Body of pancreas (tissue), 4 donors: ENCODE results near the gene PHETA1. TPM values are rescaled to one million over a fixed set of nuclear protein-coding genes. Genes with fewer than 3 reads are reported as not detected.
"Not testable (repeated sequence)": the region's sequence is repeated elsewhere in the genome, so short reads cannot be mapped to it uniquely, and the experiment has no call there.

ENCODE experiments used
- ATAC-seq: fragments of 150-250 bp; one replicate; pipeline ENCODE4 v1.9.1; 2016
- DNase-seq, 4 donors: peaks; one replicate each; pipeline ENCODE4 v3.0.0-alpha.2; 2019
- H3K27ac ChIP-seq, 4 donors: fragments of 200-600 bp; sonication (generic); 1 replicate in 3 of 4; 2 replicates in 1 of 4; pipeline versions ENCODE4 v1.5.1 to v1.6.1; 2016 to 2019; ENCODE audit warnings: mild to moderate bottlenecking in 1 of 4, mixed read lengths in 1 of 4, moderate library complexity in 1 of 4
- H3K27me3 ChIP-seq, 2 donors: fragments of 200-600 bp; sonication (generic); one replicate each; pipeline ENCODE4 v1.6.0; 2016; ENCODE audit warnings: mild to moderate bottlenecking in 1 of 2
- H3K36me3 ChIP-seq, 2 donors: fragments of 200-600 bp; sonication (generic); replicated peaks in 1 of 2; 2 replicates each; pipeline ENCODE4 v1.5.1; 2016; ENCODE audit warnings: low read depth in 2 of 2; ENCODE audit not compliant: insufficient read depth in 1 of 2
- H3K4me1 ChIP-seq: fragments of 200-600 bp; sonication (generic); one replicate; pipeline ENCODE4 v1.6.0; 2016
- H3K4me3 ChIP-seq, 2 donors: fragments of 200-600 bp; sonication (generic); 1 replicate in 1 of 2; 2 replicates in 1 of 2; pipeline ENCODE4 v1.5.1; 2016 to 2019
- H3K9me3 ChIP-seq, 3 donors: fragments of 200-600 bp; sonication (generic); 1 replicate in 2 of 3; 2 replicates in 1 of 3; pipeline ENCODE4 v1.5.1; 2016
- CTCF ChIP-seq, 7 experiments: fragments of 450-650 bp in 4 of 7; fragments of 200-600 bp in 3 of 7; sonication (generic) in 3 of 7; IDR thresholded peaks; one replicate each; pipeline ENCODE4 v1.5.1; 2016 to 2019; ENCODE audit warnings: antibody characterized with exemption in 7 of 7
- POLR2A ChIP-seq, 3 donors: fragments of 450-650 bp; IDR thresholded peaks; one replicate each; pipeline ENCODE4 v1.6.1; 2016; ENCODE audit warnings: antibody characterized with exemption in 3 of 3, mild to moderate bottlenecking in 2 of 3
- WGBS, 2 donors: methylation state at CpG; one replicate each; pipeline ENCODE4 v1.1.5; 2017; 5-methylcytosine and 5-hydroxymethylcytosine counted together
- intact Hi-C: fragments of 100-400 bp; cut with DNase I; formaldehyde crosslinking; loops from one replicate; pipeline ENCODE4 v1.15.1; 2023
- total RNA-seq, 2 donors: library from RNA; depleted of rRNA; stranded (reverse); fragments of >200 nt; gene quantifications; one replicate each; pipeline ENCODE4 v1.1.0, GENCODE V29; 2016

The PHETA1 gene
- total RNA-seq, 2 donors from 2014 or later: 20.4 to 31.4 TPM

GRCh38 chr12:111398530-111398929, 29.6 kb upstream of the PHETA1 start:
- no peak overlapping the region for H3K4me3 ChIP-seq
- no peaks in the 10 kb centered on the region for H3K27me3 ChIP-seq
- WGBS, 2 donors: 84 to 85% methylated on average over 4 of the region's 4 CpGs
- ATAC-seq: no peak
- peaks cover 27% of the 10 kb centered on the region for H3K4me1 ChIP-seq
- no peaks in the 10 kb centered on the region for H3K9me3 ChIP-seq
- DNase-seq: peak in 1 of 4 donors; percentile 57
- no peak for TF ChIP-seq POLR2A (IDR thresholded peaks at IDR 0.05)
- no peak for TF ChIP-seq CTCF (IDR thresholded peaks at IDR 0.05)
- H3K27ac ChIP-seq: peak overlapping the region in 1 of 4 donors; percentile 62
- no peaks in the 10 kb centered on the region for H3K36me3 ChIP-seq
- intact Hi-C loops: loop anchor here (5.0 kb wide), 1 partner anchor 54 kb away; no protein-coding TSS in a partner anchor

DNA sequence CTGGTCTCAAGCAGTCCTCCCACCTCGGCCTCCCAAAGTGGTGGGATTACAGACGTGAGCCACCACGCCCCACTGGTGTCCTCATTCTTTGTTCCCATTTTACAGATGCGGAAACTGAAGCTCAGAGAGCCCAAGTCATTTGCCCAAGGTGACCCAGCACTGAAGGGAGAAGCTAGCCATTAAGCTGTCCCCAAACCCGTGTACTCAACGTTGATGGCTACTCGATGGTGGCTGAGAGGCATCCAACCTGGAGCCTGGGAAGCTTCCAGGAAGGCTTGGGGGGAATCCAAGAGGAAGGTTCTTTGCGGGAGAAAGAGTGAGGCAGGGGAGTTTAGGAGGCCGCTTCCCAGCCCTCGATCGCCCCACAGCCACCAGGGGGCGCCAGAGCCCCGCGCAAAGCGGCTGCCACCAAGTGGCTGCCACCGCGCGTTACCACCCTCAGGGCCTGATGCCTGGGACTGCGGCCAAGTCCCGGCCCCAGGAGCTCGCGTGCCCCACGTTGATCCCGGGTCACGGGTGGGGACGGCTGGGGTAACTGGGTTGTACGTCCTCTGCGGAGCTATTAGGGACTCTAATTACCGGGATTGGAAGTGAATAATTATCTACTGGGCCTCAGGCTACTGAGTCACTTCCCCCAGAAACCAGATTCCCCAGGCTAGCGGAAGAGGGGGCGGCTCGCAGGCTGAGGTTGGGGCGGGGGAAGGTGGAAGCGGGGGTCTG, 28.0 kb upstream of the PHETA1 start:
- Histone ChIP-seq H3K9me3 (no peaks in the 10 kb centered on the region), H3K4me1 (peaks cover 14% of the 10 kb centered on the region), H3K27ac (peak overlapping the region in 3 of 4 donors; percentile 1 to 62 (median 16)), H3K36me3 (no peaks in the 10 kb centered on the region), H3K4me3 (no peak overlapping the region), H3K27me3 (no peaks in the 10 kb centered on the region)
- ATAC-seq: peak; percentile 92
- peak; percentile 83 to 89 (median 88) for DNase-seq
- intact Hi-C loops: loop anchor here (5.0 kb wide), 1 partner anchor 55 kb away; no protein-coding TSS in a partner anchor
- 5 to 16% methylated on average over 14 to 34 of the region's 34 CpGs for WGBS, 2 donors
- TF ChIP-seq CTCF (IDR thresholded peaks at IDR 0.05) (peak; percentile 97 to 99 (median 98)), POLR2A (IDR thresholded peaks at IDR 0.05) (no peak)

- intact Hi-C loops: loop anchor here (5.0 kb wide), 1 partner anchor 56 kb away; no protein-coding TSS in a partner anchor
- not testable (repeated sequence) for H3K27ac ChIP-seq, H3K27me3 ChIP-seq, ATAC-seq, DNase-seq, H3K4me3 ChIP-seq, H3K36me3 ChIP-seq, H3K9me3 ChIP-seq
- WGBS, 2 donors: 73 to 84% methylated on average over 7 of the region's 7 CpGs
- H3K4me1 ChIP-seq: peaks cover 14% of the 10 kb centered on the region
Measured at GRCh38 chr12:111396271-111396670, 27.4 kb upstream of the PHETA1 start.

- TF ChIP-seq POLR2A (IDR thresholded peaks at IDR 0.05): no peak
- no peak for TF ChIP-seq CTCF (IDR thresholded peaks at IDR 0.05)
Measured at GRCh38 chr12:111395336-111396187, 26.7 kb upstream of the PHETA1 start.

DNA sequence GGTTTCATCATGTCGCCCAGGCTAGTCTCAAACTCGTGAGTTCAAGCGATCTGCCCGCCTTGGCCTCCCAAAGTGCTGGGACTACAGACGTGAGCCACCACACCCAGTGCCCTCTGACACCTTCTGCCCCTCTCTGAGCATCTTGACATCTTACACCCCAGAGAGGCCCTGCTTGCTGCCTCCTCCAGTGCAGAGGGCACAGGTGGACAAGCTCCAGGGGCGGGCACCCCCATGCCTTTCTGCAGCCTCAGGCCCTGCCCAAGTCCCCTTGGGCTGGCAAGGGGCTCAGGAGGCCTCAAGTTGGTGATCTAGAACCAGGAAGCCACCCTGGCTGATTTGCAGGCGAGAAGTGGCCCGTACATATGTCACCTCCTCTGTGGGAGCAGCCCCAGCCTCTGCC, 25.6 kb upstream of the PHETA1 start:
- Histone ChIP-seq H3K27ac (no peak overlapping the region), H3K9me3 (no peaks in the 10 kb centered on the region), H3K27me3 (no peaks in the 10 kb centered on the region), H3K4me1 (peaks cover 14% of the 10 kb centered on the region), H3K4me3 (no peak overlapping the region), H3K36me3 (no peaks in the 10 kb centered on the region)
- no peak for ATAC-seq
- intact Hi-C loops: no loop called here
- TF ChIP-seq POLR2A (IDR thresholded peaks at IDR 0.05) (no peak), CTCF (IDR thresholded peaks at IDR 0.05) (no peak)
- 81% methylated on average over 7 of the region's 8 CpGs; no CpG with 5 or more reads in 1 of the 2 donors for WGBS, 2 donors
- DNase-seq: no peak

More at GRCh38 chr12:111395336-111396187, 26.7 kb upstream of the PHETA1 start:
- intact Hi-C loops: loop anchor here (5.0 kb wide), 1 partner anchor 57 kb away; no protein-coding TSS in a partner anchor
- Histone ChIP-seq H3K4me1 (peaks cover 14% of the 10 kb centered on the region), H3K36me3 (no peaks in the 10 kb centered on the region), H3K27ac (no peak overlapping the region), H3K4me3 (no peak overlapping the region), H3K9me3 (no peaks in the 10 kb centered on the region), H3K27me3 (no peaks in the 10 kb centered on the region)
- DNase-seq (no peak), ATAC-seq (no peak)
- WGBS, 2 donors: 73 to 82% methylated on average over 8 of the region's 8 CpGs
